RWPE2 (cell line): ENCODE data around the gene APBA1.

Experiments
- ATAC-seq: fragments of 200-7000 bp; cut with Tn5 transposase; 3 replicates; pipeline ENCODE4 v1.9.1; 2021; ENCODE audit warnings: low read depth
- DNase-seq: peaks from one replicate; pipeline ENCODE4 v3.0.0-alpha.2; 2020; ENCODE audit warnings: low spot score
- H3K27ac ChIP-seq: fragments of 450-650 bp; 2 replicates; pipeline ENCODE4 v1.5.1; 2017; ENCODE audit warnings: mild to moderate bottlenecking; ENCODE audit not compliant: poor library complexity, severe bottlenecking
- H3K27me3 ChIP-seq: fragments of 250-450 bp; sonication (Bioruptor Pico); 2 replicates; pipeline ENCODE4 v1.5.1; 2021; ENCODE audit warnings: mild to moderate bottlenecking, moderate library complexity; ENCODE audit not compliant: insufficient read depth, poor library complexity, severe bottlenecking
- H3K36me3 ChIP-seq: fragments of 250-450 bp; sonication (Bioruptor Pico); 2 replicates; pipeline ENCODE4 v1.5.1; 2020; ENCODE audit warnings: low read depth, mild to moderate bottlenecking, moderate library complexity
- H3K4me1 ChIP-seq: fragments of 250-450 bp; sonication (Bioruptor Pico); 2 replicates; pipeline ENCODE4 v1.5.1; 2021; ENCODE audit warnings: mild to moderate bottlenecking, moderate library complexity; ENCODE audit not compliant: insufficient read depth, poor library complexity, severe bottlenecking
- H3K4me3 ChIP-seq: fragments of 250-450 bp; sonication (Bioruptor Pico); 2 replicates; pipeline ENCODE4 v1.5.1; 2021; ENCODE audit warnings: mild to moderate bottlenecking, moderate library complexity; ENCODE audit not compliant: severe bottlenecking
- H3K9me3 ChIP-seq: fragments of 250-450 bp; sonication (Bioruptor Pico); 2 replicates; pipeline ENCODE4 v1.5.1; 2021; ENCODE audit warnings: mild to moderate bottlenecking, moderate library complexity; ENCODE audit not compliant: severe bottlenecking
- TF ChIP-seq, protein P1 (sequence below): fragments of 450-650 bp; IDR thresholded peaks from one replicate; pipeline ENCODE4 v1.5.1; 2017; ENCODE audit warnings: mild to moderate bottlenecking, moderate library complexity; ENCODE audit not compliant: poor library complexity, severe bottlenecking

Gene APBA1

DNA sequence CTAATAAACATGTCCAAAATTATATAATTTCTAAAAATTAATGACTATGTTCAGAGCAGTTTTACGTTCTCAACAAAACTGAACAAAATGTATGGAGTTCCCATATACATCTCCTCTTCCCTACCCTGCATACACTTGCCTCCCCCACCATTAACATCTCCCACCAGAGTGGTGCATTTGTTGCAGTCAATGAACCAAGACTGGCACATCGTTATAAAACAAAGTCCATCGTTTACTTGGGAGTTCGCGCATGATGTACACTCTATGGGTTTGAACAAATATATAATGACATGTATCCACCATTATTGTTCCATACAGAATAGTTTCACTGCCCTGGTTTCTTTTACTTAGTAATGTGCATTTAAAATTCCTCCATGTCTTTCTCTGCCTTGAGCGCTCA is 130.1 kb downstream of the APBA1 start:
- TF ChIP-seq, protein P1, sequence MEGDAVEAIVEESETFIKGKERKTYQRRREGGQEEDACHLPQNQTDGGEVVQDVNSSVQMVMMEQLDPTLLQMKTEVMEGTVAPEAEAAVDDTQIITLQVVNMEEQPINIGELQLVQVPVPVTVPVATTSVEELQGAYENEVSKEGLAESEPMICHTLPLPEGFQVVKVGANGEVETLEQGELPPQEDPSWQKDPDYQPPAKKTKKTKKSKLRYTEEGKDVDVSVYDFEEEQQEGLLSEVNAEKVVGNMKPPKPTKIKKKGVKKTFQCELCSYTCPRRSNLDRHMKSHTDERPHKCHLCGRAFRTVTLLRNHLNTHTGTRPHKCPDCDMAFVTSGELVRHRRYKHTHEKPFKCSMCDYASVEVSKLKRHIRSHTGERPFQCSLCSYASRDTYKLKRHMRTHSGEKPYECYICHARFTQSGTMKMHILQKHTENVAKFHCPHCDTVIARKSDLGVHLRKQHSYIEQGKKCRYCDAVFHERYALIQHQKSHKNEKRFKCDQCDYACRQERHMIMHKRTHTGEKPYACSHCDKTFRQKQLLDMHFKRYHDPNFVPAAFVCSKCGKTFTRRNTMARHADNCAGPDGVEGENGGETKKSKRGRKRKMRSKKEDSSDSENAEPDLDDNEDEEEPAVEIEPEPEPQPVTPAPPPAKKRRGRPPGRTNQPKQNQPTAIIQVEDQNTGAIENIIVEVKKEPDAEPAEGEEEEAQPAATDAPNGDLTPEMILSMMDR: no peak
- H3K4me1 ChIP-seq: no peaks in the 10 kb centered on the region
- H3K27ac ChIP-seq: no peak overlapping the region
- H3K27me3 ChIP-seq: no peaks in the 10 kb centered on the region
- no peaks in the 10 kb centered on the region for H3K9me3 ChIP-seq
- DNase-seq (no peak), ATAC-seq (no peak)
- H3K36me3 ChIP-seq: no peaks in the 10 kb centered on the region
- H3K4me3 ChIP-seq: no peak overlapping the region

DNA sequence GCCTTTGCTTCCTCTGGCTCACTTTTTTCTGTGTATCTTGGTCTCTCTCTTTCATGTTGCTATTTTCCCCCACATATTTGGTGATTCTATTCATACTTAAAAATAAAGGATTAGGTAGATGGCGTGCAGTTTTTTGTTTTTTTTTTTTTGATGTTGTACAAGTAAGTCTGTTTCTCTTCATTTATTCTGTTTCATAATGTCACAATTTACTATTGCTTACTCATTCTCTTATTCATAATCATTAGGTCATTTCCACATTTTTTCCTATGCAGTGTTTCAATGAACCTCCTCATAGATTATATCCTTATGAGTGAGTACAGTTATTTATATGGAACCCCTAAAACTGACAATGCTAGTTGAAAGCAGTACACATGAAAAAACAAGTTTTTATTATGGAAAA is 136.3 kb downstream of the APBA1 start:
- H3K9me3 ChIP-seq: no peaks in the 10 kb centered on the region
- no peaks in the 10 kb centered on the region for H3K36me3 ChIP-seq
- no peak overlapping the region for H3K27ac ChIP-seq
- DNase-seq: no peak
- ATAC-seq: peak; percentile 35; the same call in 2 of the 3 replicates
- no peaks in the 10 kb centered on the region for H3K27me3 ChIP-seq
- peaks cover 7% of the 10 kb centered on the region for H3K4me1 ChIP-seq
- TF ChIP-seq, protein P1: no peak
- no peak overlapping the region for H3K4me3 ChIP-seq

DNA sequence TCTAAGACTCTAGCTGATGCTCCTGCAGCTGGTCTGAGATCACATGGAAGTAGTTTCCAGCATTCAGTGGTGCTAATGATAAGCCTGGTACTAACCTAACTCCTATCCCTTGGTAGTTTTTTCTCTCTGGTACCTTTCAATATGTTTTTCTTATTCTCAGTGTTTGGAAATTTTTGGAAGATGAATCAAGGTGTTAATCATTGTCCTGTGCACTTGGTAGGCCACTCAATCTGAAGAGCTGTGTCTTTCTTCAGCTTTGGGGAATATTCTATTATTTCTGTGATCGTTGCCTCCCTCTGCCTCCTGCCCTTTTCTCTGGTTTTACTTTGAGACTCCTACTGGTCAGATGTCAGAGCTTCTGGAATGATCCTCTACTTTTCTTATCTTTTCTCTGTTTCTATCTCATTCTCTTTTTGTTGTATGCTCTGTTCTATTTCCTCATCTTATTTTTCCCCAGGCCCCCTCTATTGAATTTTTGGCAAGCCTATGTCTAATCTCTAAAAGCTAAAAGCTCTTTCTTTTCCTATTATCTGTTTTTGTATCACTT is 136.8 kb downstream of the APBA1 start:
- Histone ChIP-seq H3K9me3 (no peaks in the 10 kb centered on the region), H3K36me3 (no peaks in the 10 kb centered on the region), H3K27ac (no peak overlapping the region), H3K4me3 (no peak overlapping the region), H3K4me1 (peaks cover 7% of the 10 kb centered on the region), H3K27me3 (no peaks in the 10 kb centered on the region)
- ATAC-seq (no peak), DNase-seq (no peak)
- TF ChIP-seq, protein P1: no peak

DNA sequence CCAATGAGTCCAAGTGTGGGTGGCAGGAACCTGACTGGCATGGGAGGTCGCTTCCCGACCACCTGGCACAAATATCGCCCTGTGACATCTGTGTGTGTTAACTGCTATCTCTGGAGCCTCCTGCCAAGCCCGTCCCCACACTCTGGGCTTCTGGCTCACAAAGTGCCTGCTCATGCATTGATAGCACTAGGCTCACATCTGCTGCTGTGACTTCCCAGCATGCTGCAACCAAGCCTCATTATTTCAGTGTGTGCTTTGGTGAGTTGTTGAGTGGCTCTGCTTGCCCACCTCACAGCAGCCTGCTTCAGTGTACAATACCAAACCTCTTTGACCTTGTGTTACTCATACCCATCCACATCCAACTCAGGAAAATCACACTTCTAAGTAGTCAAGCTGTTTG is 139.8 kb downstream of the APBA1 start:
- no peak for ATAC-seq
- H3K9me3 ChIP-seq: no peaks in the 10 kb centered on the region
- TF ChIP-seq, protein P1: no peak
- no peaks in the 10 kb centered on the region for H3K36me3 ChIP-seq
- H3K4me1 ChIP-seq: peaks cover 7% of the 10 kb centered on the region
- DNase-seq: no peak
- H3K4me3 ChIP-seq: no peak overlapping the region
- H3K27me3 ChIP-seq: no peaks in the 10 kb centered on the region
- H3K27ac ChIP-seq: no peak overlapping the region

DNA sequence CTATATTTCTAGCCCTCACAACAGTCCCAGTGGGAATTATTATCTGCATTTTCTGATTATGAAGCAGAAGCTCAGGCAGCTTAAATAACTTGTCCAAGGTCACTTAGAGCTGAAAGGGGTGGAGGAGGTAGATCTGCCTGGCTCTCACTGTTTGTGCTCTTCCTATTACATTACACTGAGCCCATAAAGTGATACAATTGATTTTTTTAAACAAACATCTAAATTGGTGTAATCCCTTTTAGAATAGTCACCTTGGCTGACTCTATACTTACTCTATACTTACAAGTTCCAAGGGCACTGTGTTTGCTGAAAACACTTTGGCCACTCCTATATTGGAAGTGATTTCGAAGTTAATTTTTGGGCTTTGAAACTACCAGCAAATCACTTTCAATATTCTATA is 144.7 kb downstream of the APBA1 start:
- no peak for ATAC-seq
- no peaks in the 10 kb centered on the region for H3K27me3 ChIP-seq
- no peaks in the 10 kb centered on the region for H3K36me3 ChIP-seq
- no peak overlapping the region for H3K4me3 ChIP-seq
- TF ChIP-seq, protein P1: no peak
- H3K27ac ChIP-seq: no peak overlapping the region
- no peak for DNase-seq
- H3K9me3 ChIP-seq: no peaks in the 10 kb centered on the region
- no peaks in the 10 kb centered on the region for H3K4me1 ChIP-seq
